Osteocyte (in vitro differentiated cells): Measurements from ENCODE around the gene SSC5D. TPM values are rescaled to one million over a fixed set of nuclear protein-coding genes. Genes with fewer than 3 reads are reported as not detected.

ENCODE experiments used
- DNase-seq: peaks from one replicate; pipeline ENCODE4 v3.0.0; 2021; ENCODE audit warnings: mixed read lengths; ENCODE audit not compliant: unreplicated experiment; ENCODE audit errors: extremely low spot score
- H3K27ac Mint-ChIP-seq: one replicate; pipeline ENCODE4 v1.8.0; 2021; ENCODE audit warnings: mild to moderate bottlenecking, mixed read lengths; ENCODE audit not compliant: unreplicated experiment
- H3K27me3 Mint-ChIP-seq: one replicate; pipeline ENCODE4 v1.8.0; 2021; ENCODE audit warnings: mixed read lengths; ENCODE audit not compliant: unreplicated experiment
- H3K36me3 Mint-ChIP-seq: one replicate; pipeline ENCODE4 v1.8.0; 2021; ENCODE audit warnings: mixed read lengths; ENCODE audit not compliant: unreplicated experiment
- H3K4me1 Mint-ChIP-seq: one replicate; pipeline ENCODE4 v1.8.0; 2021; ENCODE audit warnings: mixed read lengths; ENCODE audit not compliant: unreplicated experiment
- H3K4me3 Mint-ChIP-seq: one replicate; pipeline ENCODE4 v1.8.0; 2021; ENCODE audit warnings: mild to moderate bottlenecking, moderate library complexity, mixed read lengths; ENCODE audit not compliant: unreplicated experiment
- H3K9me3 Mint-ChIP-seq: one replicate; pipeline ENCODE4 v1.8.0; 2021; ENCODE audit warnings: mixed read lengths; ENCODE audit not compliant: unreplicated experiment
- total RNA-seq: library from RNA; stranded (reverse); gene quantifications from 2 replicates; pipeline ENCODE4 v1.2.1, GENCODE V29; 2021
- TF ChIP-seq, protein P1 (sequence below): fragments of 200-600 bp; sonication (generic); IDR thresholded peaks from 2 replicates; pipeline ENCODE4 v1.5.0; 2021; ENCODE audit warnings: antibody characterized with exemption, mild to moderate bottlenecking, moderate library complexity

SSC5D gene
- total RNA-seq, 1 donor from 2014 or later: 21.5 TPM

DNA sequence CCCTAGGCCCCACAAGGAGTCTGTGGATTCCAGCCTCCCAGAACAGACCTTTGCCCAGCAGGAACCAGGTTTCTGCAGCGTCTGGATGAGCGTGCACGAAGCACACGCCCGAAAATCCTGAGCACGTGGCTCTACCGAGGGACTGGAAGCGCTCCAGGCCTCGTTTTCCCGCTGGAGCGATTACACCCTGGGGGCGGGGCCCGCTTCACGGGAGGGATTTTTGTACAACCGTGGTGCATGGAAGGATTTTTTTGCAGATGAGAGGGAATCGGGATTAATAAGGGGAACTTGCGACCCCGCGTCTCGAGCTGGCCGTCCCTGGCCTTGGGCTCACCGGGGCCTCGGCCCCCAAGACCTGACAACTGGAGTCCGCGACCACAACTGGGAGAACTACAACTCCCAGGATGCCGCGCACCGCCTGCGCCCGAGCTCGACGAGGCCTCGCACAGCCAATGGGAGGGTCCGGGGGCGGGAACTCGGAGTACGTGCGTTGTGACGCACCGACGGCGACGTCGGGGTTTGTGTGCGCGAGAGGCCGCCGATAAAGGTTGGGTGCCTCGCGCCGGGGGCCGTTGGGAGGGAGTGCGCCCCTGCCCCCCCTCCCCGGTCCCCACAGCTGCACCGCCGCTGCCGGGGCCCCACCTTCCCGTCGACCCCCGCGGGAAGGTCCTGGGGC, 12.0 kb upstream of the SSC5D start, which contains the start of gene ZNF628:
Gene ZNF628, plus strand, starts transcription at position 518 of the 676 bp plus-strand sequence. CDS start 3,294 bp downstream, outside the sequence.
- H3K9me3 Mint-ChIP-seq: no peaks in the 10 kb centered on the region
- H3K4me1 Mint-ChIP-seq: peaks cover 51% of the 10 kb centered on the region
- peak within 1 kb of the TSS; percentile 96 for H3K27ac Mint-ChIP-seq
- peak; percentile 99 for DNase-seq
- no peaks in the 10 kb centered on the region for H3K27me3 Mint-ChIP-seq
- TF ChIP-seq, protein P1, sequence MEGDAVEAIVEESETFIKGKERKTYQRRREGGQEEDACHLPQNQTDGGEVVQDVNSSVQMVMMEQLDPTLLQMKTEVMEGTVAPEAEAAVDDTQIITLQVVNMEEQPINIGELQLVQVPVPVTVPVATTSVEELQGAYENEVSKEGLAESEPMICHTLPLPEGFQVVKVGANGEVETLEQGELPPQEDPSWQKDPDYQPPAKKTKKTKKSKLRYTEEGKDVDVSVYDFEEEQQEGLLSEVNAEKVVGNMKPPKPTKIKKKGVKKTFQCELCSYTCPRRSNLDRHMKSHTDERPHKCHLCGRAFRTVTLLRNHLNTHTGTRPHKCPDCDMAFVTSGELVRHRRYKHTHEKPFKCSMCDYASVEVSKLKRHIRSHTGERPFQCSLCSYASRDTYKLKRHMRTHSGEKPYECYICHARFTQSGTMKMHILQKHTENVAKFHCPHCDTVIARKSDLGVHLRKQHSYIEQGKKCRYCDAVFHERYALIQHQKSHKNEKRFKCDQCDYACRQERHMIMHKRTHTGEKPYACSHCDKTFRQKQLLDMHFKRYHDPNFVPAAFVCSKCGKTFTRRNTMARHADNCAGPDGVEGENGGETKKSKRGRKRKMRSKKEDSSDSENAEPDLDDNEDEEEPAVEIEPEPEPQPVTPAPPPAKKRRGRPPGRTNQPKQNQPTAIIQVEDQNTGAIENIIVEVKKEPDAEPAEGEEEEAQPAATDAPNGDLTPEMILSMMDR: no peak
- peak within 1 kb of the TSS; percentile 91 for H3K4me3 Mint-ChIP-seq
- no peaks in the 10 kb centered on the region for H3K36me3 Mint-ChIP-seq

DNA sequence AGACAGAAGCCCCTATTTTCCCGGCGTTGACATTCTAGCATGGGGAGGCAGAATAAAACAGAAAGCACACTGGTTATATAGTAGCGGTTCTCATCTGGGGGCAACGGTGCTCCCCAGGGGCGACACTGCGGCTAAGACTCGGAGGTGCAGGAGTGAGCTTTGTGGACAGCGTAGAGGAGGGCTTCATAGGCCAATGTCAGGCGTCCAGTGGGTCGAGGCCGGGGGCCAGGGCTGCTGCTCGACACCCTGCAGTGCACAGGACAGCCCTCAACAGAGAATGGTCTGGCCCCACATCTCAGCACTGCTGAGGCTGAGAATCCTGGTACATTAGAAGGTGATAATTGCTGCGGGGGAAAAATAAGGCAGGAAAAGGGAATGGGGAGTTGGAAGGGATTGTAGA, 10.3 kb upstream of the SSC5D start:
- Mint-ChIP-seq H3K4me3 (peak overlapping the region; percentile 91), H3K27ac (no peak overlapping the region), H3K4me1 (peaks cover 51% of the 10 kb centered on the region), H3K36me3 (no peaks in the 10 kb centered on the region), H3K27me3 (no peaks in the 10 kb centered on the region), H3K9me3 (no peaks in the 10 kb centered on the region)
- no peak for DNase-seq
- TF ChIP-seq, protein P1: no peak

DNA sequence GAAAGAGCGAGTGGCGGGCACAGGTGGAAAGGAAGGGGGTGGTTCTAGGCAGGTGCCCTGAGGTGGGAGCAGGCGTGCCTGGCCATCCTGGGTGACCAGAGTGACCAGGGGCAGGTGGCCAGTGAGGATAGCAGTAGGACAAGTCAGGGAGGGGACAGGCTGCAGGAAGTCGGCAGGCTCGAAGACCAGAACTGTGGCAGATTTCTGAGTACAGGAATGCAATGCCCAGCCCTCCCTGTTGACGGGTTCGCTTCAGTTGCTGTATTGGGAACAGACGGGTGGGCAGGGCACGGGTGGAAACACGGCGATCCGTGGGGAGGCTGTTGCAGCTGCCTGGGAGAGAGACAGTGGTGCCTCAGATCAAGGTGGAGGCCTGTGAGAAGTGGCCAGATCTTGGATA, 9.9 kb upstream of the SSC5D start:
- Mint-ChIP-seq H3K36me3 (no peaks in the 10 kb centered on the region), H3K4me1 (peaks cover 47% of the 10 kb centered on the region), H3K27me3 (no peaks in the 10 kb centered on the region), H3K9me3 (no peaks in the 10 kb centered on the region), H3K4me3 (peak overlapping the region; percentile 91), H3K27ac (no peak overlapping the region)
- TF ChIP-seq, protein P1: no peak
- DNase-seq: no peak

DNA sequence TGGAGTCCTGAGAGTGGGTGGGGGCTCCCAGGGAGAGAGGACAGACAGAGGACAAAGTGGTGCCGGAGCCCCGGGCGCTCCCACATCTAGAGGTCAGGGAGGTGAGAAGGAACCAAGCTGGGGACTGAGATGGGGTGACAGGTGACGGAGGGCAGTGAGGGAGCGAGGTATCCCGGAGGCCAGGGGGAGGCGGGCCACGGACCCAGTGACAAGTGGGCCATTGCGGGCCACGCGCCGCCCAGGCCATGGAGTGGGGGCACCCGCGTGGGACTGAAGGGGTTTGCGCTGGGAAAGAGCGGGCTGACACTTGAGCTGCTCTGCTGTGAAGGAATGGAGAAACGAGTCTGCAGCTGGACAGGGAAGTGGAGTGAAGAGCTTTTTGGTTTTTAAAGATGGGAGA, 9.2 kb upstream of the SSC5D start:
- Mint-ChIP-seq H3K27ac (no peak overlapping the region), H3K36me3 (no peaks in the 10 kb centered on the region), H3K27me3 (no peaks in the 10 kb centered on the region), H3K4me1 (peaks cover 41% of the 10 kb centered on the region), H3K4me3 (no peak overlapping the region), H3K9me3 (no peaks in the 10 kb centered on the region)
- DNase-seq: no peak
- TF ChIP-seq, protein P1: no peak

DNA sequence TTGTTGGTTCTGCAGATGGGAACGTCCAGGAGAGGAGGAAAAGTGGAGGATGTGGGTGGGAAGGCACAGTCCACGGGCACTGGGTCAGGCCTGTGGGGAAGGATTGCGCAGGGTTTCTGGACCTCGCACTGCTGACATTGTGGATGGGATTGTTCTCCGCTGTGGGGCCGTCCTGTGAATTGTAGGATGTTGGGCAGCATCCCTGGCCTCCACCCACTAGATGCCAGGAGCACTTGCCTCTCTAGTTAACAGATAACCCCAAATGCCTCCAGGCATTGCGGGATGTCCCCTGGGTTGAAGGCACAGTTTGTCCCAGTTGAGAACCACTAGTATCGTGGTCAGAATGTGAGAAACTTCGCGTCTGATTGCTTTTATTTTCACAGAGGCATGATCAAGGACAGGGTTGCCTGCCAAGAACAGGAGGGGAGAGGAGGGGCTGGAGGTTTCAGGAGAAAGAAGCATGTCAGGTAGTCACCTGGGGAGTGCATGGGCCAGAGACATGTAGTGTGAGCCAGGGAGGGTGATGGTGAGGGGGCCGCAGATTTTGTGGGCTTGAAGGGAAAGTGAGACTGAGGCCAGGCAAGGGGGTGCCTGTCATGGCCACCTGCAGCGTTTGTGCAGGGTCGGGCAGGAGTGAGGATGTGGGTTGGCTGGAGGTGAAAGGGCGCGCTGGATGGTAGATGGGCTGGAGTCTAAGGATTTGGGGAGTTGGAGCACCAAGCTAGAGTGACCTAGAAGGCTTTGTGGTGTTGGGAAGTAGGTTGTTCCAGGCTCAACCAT, 8.6 kb upstream of the SSC5D start:
- DNase-seq: no peak
- Mint-ChIP-seq H3K27me3 (no peaks in the 10 kb centered on the region), H3K4me3 (peak overlapping the region; percentile 40), H3K27ac (no peak overlapping the region), H3K36me3 (no peaks in the 10 kb centered on the region), H3K9me3 (no peaks in the 10 kb centered on the region), H3K4me1 (peaks cover 40% of the 10 kb centered on the region)
- TF ChIP-seq, protein P1: no peak
